Ovary (tissue), 9 donors: ENCODE data around the gene GALNT5. TPM values are rescaled to one million over a fixed set of nuclear protein-coding genes. Genes with fewer than 3 reads are reported as not detected.
"Not testable (repeated sequence)": the region's sequence is repeated elsewhere in the genome, so short reads cannot be mapped to it uniquely, and the experiment has no call there.

Source experiments
- DNase-seq, 5 donors: peaks; one replicate each; pipeline ENCODE4 v3.0.0-alpha.2; 2019 to 2020
- H3K27ac ChIP-seq, 2 donors: fragments of 200-600 bp; one replicate each; pipeline versions ENCODE4 v1.5.1 to v1.8.0; 2019 to 2022
- H3K27me3 ChIP-seq: fragments of 200-600 bp; one replicate; pipeline ENCODE4 v1.8.0; 2022
- H3K36me3 ChIP-seq: fragments of 200-600 bp; sonication (generic); one replicate; pipeline ENCODE4 v1.5.1; 2019
- H3K4me1 ChIP-seq: one replicate; pipeline ENCODE4 v1.8.1; 2013; ENCODE audit warnings: mild to moderate bottlenecking, moderate library complexity; ENCODE audit not compliant: insufficient read depth
- H3K4me3 ChIP-seq: fragments of 200-600 bp; sonication (generic); one replicate; pipeline ENCODE4 v1.5.1; 2017
- H3K9me3 ChIP-seq, 2 donors: fragments of 200-600 bp in 1 of 2; sonication (generic) in 1 of 2; one replicate each; pipeline versions ENCODE4 v1.5.1 to v1.8.1; 2013 to 2019; ENCODE audit warnings: mild to moderate bottlenecking in 1 of 2, moderate library complexity in 1 of 2
- CTCF ChIP-seq, 3 donors: fragments of 450-650 bp in 2 of 3; fragments of 200-600 bp in 1 of 3; IDR thresholded peaks; one replicate each; pipeline versions ENCODE4 v1.5.1 to v1.8.0; 2016 to 2022; ENCODE audit warnings: antibody characterized with exemption in 3 of 3, mild to moderate bottlenecking in 1 of 3
- EP300 ChIP-seq: sonication (generic); formaldehyde crosslinking; IDR thresholded peaks from one replicate; pipeline ENCODE4 v1.6.1; 2017; ENCODE audit warnings: antibody characterized with exemption
- POLR2A ChIP-seq: fragments of 450-650 bp; IDR thresholded peaks from one replicate; pipeline ENCODE4 v1.6.1; 2017; ENCODE audit warnings: antibody characterized with exemption, mild to moderate bottlenecking, moderate library complexity
- WGBS, 3 donors: extraction: QIAGEN DNeasy Blood & Tissue Kit in 1 of 3; methylation state at CpG; one replicate each; pipeline versions ENCODE4 v1.1.5 to v1.1.7; 2013 to 2017; 5-methylcytosine and 5-hydroxymethylcytosine counted together
- intact Hi-C, 4 donors: fragments of 100-400 bp; cut with DNase I; formaldehyde crosslinking; loops; one replicate each; pipeline versions ENCODE4 v1.11.0 to v1.15.1; 2022 to 2023
- polyA plus RNA-seq, 2 donors: library from polyadenylated mRNA; stranded (reverse); fragments of 200-250 nt in 1 of 2; fragments of 350-450 nt in 1 of 2; fragmentation: Illumina TruSeq in 1 of 2; extraction: RNeasy Lipid Tissue Mini Kit (QIAGEN cat#74804) in 1 of 2; gene quantifications; one replicate each; pipeline ENCODE4 v1.2.3, GENCODE V29; 2013 to 2014
- total RNA-seq, 7 donors: library from RNA; depleted of rRNA in 2 of 7; stranded (reverse); fragments of >200 nt in 2 of 7; fragmentation: NEBNext Ultra II Directional in 3 of 7; extraction: Animal tissue kit (Norgen Biotek cat#: 25700) in 3 of 7; gene quantifications; one replicate each; pipeline versions ENCODE4 v1.1.0 to v1.2.4, GENCODE V29; 2016 to 2023
- donor health status: DM: no; HTN: no; CAD: no; lungs with moderate emphysema.
- donor health status: DM: no; HTN: no; CAD: no.
- donor health status: Bipolar disorder and iron deficiency.
- donor health status: DM: yes; HTN: yes; CAD: no.
- donor health status: DM: no; HTN: no; CAD: no.
- donor health status: DM: yes; HTN: yes; CAD: no.

Gene GALNT5
- total and polyA plus RNA-seq, 9 donors: 0.05 to 0.80 (median 0.15) TPM; not detected in 4

- no peaks in the 10 kb centered on the region for H3K4me1 ChIP-seq
- H3K4me3 ChIP-seq: no peak overlapping the region
- intact Hi-C loops: no loop called here
- TF ChIP-seq POLR2A: no peak
- 69 to 82% (median 77%) methylated on average over 3 of the region's 3 CpGs for WGBS, 3 donors
- no peak for DNase-seq
- H3K27ac ChIP-seq: no peak overlapping the region
- no peaks in the 10 kb centered on the region for H3K27me3 ChIP-seq
- no peaks in the 10 kb centered on the region for H3K36me3 ChIP-seq
- no peaks in the 10 kb centered on the region for H3K9me3 ChIP-seq
These were observed 80.5 kb downstream of the GALNT5 start for GRCh38 chr2:157337978-157338377.

- intact Hi-C loops: no loop called here
These were observed 82.6 kb downstream of the GALNT5 start for GRCh38 chr2:157339965-157340655.

GRCh38 chr2:157341381-157341780, 83.9 kb downstream of the GALNT5 start:
- H3K9me3 ChIP-seq, H3K36me3 ChIP-seq, intact Hi-C loops, DNase-seq, H3K4me1 ChIP-seq, H3K4me3 ChIP-seq, H3K27ac ChIP-seq, H3K27me3 ChIP-seq: not testable (repeated sequence)
- WGBS, 3 donors: 78 to 89% (median 85%) methylated on average over 2 of the region's 2 CpGs

More at GRCh38 chr2:157339965-157340655, 82.6 kb downstream of the GALNT5 start:
- no peaks in the 10 kb centered on the region for H3K9me3 ChIP-seq
- H3K4me3 ChIP-seq: no peak overlapping the region
- no peaks in the 10 kb centered on the region for H3K27me3 ChIP-seq
- WGBS, 3 donors: 41 to 45% (median 44%) methylated on average over 4 of the region's 4 CpGs
- DNase-seq: no peak
- H3K27ac ChIP-seq: no peak overlapping the region
- H3K4me1 ChIP-seq: no peaks in the 10 kb centered on the region
- TF ChIP-seq EP300 (no peak), POLR2A (no peak), CTCF (IDR thresholded peaks at IDR 0.05) (no peak)
- no peaks in the 10 kb centered on the region for H3K36me3 ChIP-seq

GRCh38 chr2:157345647-157346389, 88.3 kb downstream of the GALNT5 start:
- Histone ChIP-seq H3K4me1 (no peaks in the 10 kb centered on the region), H3K36me3 (no peaks in the 10 kb centered on the region), H3K4me3 (no peak overlapping the region), H3K9me3 (no peaks in the 10 kb centered on the region), H3K27me3 (no peaks in the 10 kb centered on the region), H3K27ac (no peak overlapping the region)
- intact Hi-C loops: no loop called here
- TF ChIP-seq POLR2A: no peak
- TF ChIP-seq CTCF (IDR thresholded peaks at IDR 0.05): no peak
- no peak for TF ChIP-seq EP300
- 73 to 79% (median 75%) methylated on average over 2 of the region's 2 CpGs for WGBS, 3 donors
- DNase-seq: no peak

- 89 to 90% (median 90%) methylated on average over 3 of the region's 3 CpGs for WGBS, 3 donors
- no peak overlapping the region for H3K4me3 ChIP-seq
- no peaks in the 10 kb centered on the region for H3K9me3 ChIP-seq
- H3K4me1 ChIP-seq: no peaks in the 10 kb centered on the region
- no peak for DNase-seq
- no peaks in the 10 kb centered on the region for H3K36me3 ChIP-seq
- no peaks in the 10 kb centered on the region for H3K27me3 ChIP-seq
- TF ChIP-seq CTCF (IDR thresholded peaks at IDR 0.05) (no peak), POLR2A (no peak), EP300 (no peak)
- no peak overlapping the region for H3K27ac ChIP-seq
- intact Hi-C loops: no loop called here
These were observed 90.9 kb downstream of the GALNT5 start for GRCh38 chr2:157348291-157348921.
